DOHH2 (cell line): Measurements from ENCODE around the gene GGCT.

Experiments used
- H3F3A ChIP-seq: fragments of 200-600 bp; sonication (generic), shearing (Covaris generic); 2 replicates; pipeline ENCODE4 v1.6.0; 2016; ENCODE audit warnings: antibody characterized with exemption, mild to moderate bottlenecking; ENCODE audit not compliant: control insufficient read depth, insufficient read depth
- H3K27ac ChIP-seq: fragments of 200-600 bp; sonication (generic); 2 replicates; pipeline ENCODE4 v1.5.1; 2014; ENCODE audit warnings: low read depth, mild to moderate bottlenecking, low read length, moderate library complexity
- H3K27me3 ChIP-seq: fragments of 200-600 bp; sonication (generic); 2 replicates; pipeline ENCODE4 v1.6.1; 2014; ENCODE audit warnings: mild to moderate bottlenecking, low read length, mixed read lengths; ENCODE audit not compliant: control insufficient read depth
- H3K36me3 ChIP-seq: fragments of 200-600 bp; sonication (generic); 2 replicates; pipeline ENCODE4 v1.6.1; 2014; ENCODE audit warnings: mild to moderate bottlenecking, low read length, moderate library complexity, mixed read lengths; ENCODE audit not compliant: control insufficient read depth
- H3K4me1 ChIP-seq: fragments of 200-600 bp; sonication (generic); 2 replicates; pipeline ENCODE4 v1.6.1; 2014; ENCODE audit warnings: mild to moderate bottlenecking, low read length, mixed read lengths; ENCODE audit not compliant: control insufficient read depth
- H3K4me2 ChIP-seq: fragments of 200-600 bp; sonication (generic); 2 replicates; pipeline ENCODE4 v1.6.0; 2014; ENCODE audit warnings: mild to moderate bottlenecking, low read length, moderate library complexity
- H3K4me3 ChIP-seq: fragments of 200-600 bp; sonication (generic); 2 replicates; pipeline ENCODE4 v1.5.1; 2014; ENCODE audit warnings: mild to moderate bottlenecking, low read length, mixed read lengths
- H3K79me2 ChIP-seq: fragments of 200-600 bp; sonication (generic); 2 replicates; pipeline ENCODE4 v1.6.1; 2014; ENCODE audit warnings: mild to moderate bottlenecking, low read length, mixed read lengths; ENCODE audit not compliant: control insufficient read depth
- H3K9me2 ChIP-seq: fragments of 200-600 bp; sonication (generic); replicated peaks from 2 replicates; pipeline ENCODE4 v1.6.1; 2014; ENCODE audit warnings: mild to moderate bottlenecking, low read length, mixed read lengths; ENCODE audit not compliant: control insufficient read depth
- H3K9me3 ChIP-seq: fragments of 200-600 bp; sonication (generic); 2 replicates; pipeline ENCODE4 v1.6.1; 2014; ENCODE audit warnings: antibody characterized with exemption, low read length, mixed read lengths; ENCODE audit not compliant: control insufficient read depth, insufficient read depth
- H4K20me1 ChIP-seq: fragments of 200-600 bp; sonication (generic); 2 replicates; pipeline ENCODE4 v1.6.0; 2014; ENCODE audit warnings: low read depth, mild to moderate bottlenecking, antibody characterized with exemption, low read length, moderate library complexity; ENCODE audit not compliant: control insufficient read depth, insufficient read depth
- EZH2phosphoT487 ChIP-seq: fragments of 200-600 bp; sonication (generic); IDR thresholded peaks from 2 replicates; pipeline ENCODE4 v1.6.1; 2017; ENCODE audit warnings: borderline replicate concordance, mild to moderate bottlenecking, antibody characterized with exemption, low read length, moderate library complexity, mixed read lengths
- TF ChIP-seq, protein P1 (sequence below): fragments of 200-600 bp; sonication (generic); IDR thresholded peaks from one replicate; pipeline ENCODE4 v1.5.1; 2014; ENCODE audit warnings: antibody characterized with exemption, mild to moderate bottlenecking, low read depth, low read length; ENCODE audit not compliant: poor library complexity, severe bottlenecking

GGCT gene

DNA sequence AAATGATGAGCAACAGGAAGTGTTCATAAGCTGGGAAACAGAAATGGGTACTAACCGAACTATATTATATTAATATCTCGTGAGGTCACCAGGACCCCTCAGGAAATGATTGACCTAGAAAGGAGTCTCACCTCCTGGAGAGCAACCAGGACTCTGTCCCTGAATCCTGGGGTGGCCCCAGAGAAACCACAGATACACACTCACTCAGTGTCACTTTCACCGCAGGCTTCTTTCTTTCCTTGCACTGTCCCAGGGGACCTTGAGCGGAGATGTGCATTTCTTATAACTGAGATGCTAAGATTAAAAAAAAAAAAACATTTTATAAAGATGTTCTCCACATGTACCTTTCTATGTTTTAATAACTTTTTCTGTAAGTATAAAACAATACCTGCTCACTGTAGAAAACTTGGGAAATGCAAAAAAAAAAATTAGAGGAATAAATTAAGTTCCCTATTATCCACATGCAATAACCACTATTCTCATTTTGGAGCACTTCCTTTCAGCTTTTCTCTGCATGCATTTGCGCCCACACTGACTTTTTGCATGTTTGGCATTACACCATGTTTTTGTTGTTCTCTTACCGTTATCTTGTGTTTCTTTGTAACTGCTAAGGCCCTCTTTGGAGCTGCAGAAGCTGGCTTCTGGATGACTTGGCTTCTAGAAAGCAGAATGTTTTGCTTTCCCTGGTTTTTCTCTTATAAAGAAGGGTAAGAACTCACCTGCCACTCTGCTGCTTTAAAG is 41.1 kb downstream of the GGCT start:
- Histone ChIP-seq H3K9me2 (no peaks in the 10 kb centered on the region), H3K79me2 (no peaks in the 10 kb centered on the region), H3K4me2 (peak overlapping the region; percentile 33), H3K27me3 (no peaks in the 10 kb centered on the region), H3K9me3 (no peaks in the 10 kb centered on the region), H3K36me3 (no peaks in the 10 kb centered on the region), H3K27ac (no peak overlapping the region), H3K4me3 (peak overlapping the region; percentile 6; the same call in 1 of the 2 replicates), H4K20me1 (no peaks in the 10 kb centered on the region), H3F3A (no peaks in the 10 kb centered on the region), H3K4me1 (peaks cover 55% of the 10 kb centered on the region)
- TF ChIP-seq EZH2phosphoT487: no peak
- TF ChIP-seq, protein P1, sequence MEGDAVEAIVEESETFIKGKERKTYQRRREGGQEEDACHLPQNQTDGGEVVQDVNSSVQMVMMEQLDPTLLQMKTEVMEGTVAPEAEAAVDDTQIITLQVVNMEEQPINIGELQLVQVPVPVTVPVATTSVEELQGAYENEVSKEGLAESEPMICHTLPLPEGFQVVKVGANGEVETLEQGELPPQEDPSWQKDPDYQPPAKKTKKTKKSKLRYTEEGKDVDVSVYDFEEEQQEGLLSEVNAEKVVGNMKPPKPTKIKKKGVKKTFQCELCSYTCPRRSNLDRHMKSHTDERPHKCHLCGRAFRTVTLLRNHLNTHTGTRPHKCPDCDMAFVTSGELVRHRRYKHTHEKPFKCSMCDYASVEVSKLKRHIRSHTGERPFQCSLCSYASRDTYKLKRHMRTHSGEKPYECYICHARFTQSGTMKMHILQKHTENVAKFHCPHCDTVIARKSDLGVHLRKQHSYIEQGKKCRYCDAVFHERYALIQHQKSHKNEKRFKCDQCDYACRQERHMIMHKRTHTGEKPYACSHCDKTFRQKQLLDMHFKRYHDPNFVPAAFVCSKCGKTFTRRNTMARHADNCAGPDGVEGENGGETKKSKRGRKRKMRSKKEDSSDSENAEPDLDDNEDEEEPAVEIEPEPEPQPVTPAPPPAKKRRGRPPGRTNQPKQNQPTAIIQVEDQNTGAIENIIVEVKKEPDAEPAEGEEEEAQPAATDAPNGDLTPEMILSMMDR: no peak

DNA sequence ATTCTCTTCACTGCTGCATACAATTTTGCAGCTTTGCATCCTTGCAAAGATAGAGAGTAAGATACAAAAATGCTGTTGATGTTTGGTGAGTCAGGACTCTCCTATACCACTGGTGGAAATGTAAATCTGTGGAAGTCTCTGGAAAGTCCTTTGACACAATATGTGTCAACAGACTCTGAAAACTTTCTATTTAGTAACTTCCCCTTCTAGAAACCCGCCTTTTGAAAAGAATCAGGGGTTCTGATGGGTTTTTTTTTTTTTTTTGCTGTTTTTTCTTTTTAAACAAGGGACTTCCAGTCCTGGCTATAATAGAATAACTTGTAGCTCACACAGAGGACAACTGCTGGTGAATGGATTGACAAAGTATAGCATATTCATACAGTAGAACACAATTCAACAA is 42.5 kb downstream of the GGCT start:
- Histone ChIP-seq H3K27me3 (no peaks in the 10 kb centered on the region), H3K36me3 (no peaks in the 10 kb centered on the region), H3K9me3 (no peaks in the 10 kb centered on the region), H3K4me3 (no peak overlapping the region), H3K4me2 (no peak overlapping the region), H3K79me2 (no peaks in the 10 kb centered on the region), H3K27ac (no peak overlapping the region), H3K9me2 (no peaks in the 10 kb centered on the region), H3F3A (no peaks in the 10 kb centered on the region), H3K4me1 (peaks cover 44% of the 10 kb centered on the region), H4K20me1 (no peaks in the 10 kb centered on the region)
- TF ChIP-seq EZH2phosphoT487: no peak
- TF ChIP-seq, protein P1: no peak

DNA sequence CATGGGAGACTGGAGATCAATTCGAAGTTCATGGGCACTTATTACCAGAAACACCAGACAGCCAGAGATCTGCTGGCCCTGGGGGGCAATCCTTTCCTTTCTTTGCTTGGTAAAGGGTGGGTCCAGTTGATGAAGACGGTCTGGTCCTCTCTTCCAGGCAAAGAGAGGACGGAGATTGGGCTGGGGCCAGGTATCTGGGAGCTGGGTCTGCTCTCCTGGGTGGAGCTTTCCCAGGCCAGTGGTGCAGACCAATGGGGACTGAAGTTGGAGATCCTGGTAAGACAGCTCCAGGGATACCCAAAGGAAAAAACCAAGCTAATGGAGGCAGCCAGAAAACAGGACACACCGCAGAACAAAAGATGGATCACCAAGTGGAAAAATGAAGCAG is 44.4 kb downstream of the GGCT start:
- no peaks in the 10 kb centered on the region for H4K20me1 ChIP-seq
- H3K36me3 ChIP-seq: no peaks in the 10 kb centered on the region
- TF ChIP-seq, protein P1: no peak
- TF ChIP-seq EZH2phosphoT487: no peak
- H3K9me2 ChIP-seq: no peaks in the 10 kb centered on the region
- H3F3A ChIP-seq: no peaks in the 10 kb centered on the region
- H3K27me3 ChIP-seq: no peaks in the 10 kb centered on the region
- no peak overlapping the region for H3K27ac ChIP-seq
- peaks cover 33% of the 10 kb centered on the region for H3K4me1 ChIP-seq
- no peaks in the 10 kb centered on the region for H3K79me2 ChIP-seq
- H3K9me3 ChIP-seq: no peaks in the 10 kb centered on the region
- no peak overlapping the region for H3K4me3 ChIP-seq
- H3K4me2 ChIP-seq: no peak overlapping the region
